ENCODE measurements around the gene CPT1A. TPM values are rescaled to one million over a fixed set of nuclear protein-coding genes. Genes with fewer than 3 reads are reported as not detected.

Gene CPT1A
- polyA plus RNA-seq, 4 donors: 31.6 to 37.1 (median 35.4) TPM

DNA sequence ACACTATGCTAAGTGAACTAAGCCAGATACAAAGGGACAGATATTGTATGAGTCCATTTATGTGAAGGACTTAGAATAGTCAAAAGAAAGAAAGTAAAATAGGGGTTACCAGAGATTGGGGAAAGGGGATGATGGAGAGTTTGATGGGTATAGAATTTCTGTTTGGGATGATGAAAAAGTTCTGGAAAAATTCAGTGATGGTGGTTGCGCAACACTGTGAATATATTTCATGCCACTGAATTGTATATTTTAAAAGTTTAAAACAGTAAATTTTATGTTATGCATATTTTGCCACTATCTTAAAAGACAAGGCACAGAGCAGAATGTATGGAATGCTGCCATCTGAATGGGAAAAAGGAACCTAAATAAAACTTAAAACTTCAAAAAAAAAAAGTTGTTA lies 119.6 kb downstream of the CPT1A start:
- no peak for DNase-seq (ENCODE audit: low read depth in 4 of 4, low spot score in 3 of 4)

GRCh38 chr11:68721075-68721474 lies 120.6 kb downstream of the CPT1A start:
- no peak for DNase-seq (ENCODE audit: low read depth in 4 of 4, low spot score in 3 of 4)

DNA sequence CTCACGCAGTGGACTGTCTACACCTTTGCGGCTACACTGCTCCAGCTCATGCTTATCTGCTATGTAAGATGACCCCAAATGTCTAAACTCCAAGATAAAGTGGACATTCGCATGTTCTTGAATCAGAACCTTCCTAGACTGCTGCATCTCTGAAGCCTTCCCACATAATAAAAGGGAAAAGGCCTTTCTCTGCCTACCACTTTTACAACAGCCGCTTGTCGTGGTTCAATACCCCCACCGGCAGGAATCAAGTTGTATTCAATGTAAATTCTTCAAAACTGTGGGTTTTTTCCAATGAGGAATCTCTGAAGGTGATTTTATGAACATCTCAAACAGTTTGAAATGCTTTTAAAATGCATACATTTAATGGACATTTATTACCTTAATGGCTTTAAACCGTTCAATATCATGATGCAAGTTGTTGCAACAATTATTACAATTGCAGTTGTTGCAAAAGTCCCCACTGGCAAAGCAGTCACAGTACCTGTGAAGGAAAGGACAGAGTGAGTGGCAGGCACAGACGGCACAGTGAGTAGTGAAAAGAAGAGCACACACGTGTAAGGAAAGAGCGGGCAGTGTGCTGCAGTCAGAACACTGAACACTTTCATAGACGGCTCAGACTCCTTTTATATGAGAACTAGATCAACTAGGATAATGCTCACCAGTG lies 126.1 kb downstream of the CPT1A start:
- no peak for DNase-seq (ENCODE audit: low read depth in 4 of 4, low spot score in 3 of 4)

GRCh38 chr11:68714060-68714856 lies 127.5 kb downstream of the CPT1A start:
- peak; percentile 14 to 37 (median 16) for DNase-seq (ENCODE audit: low read depth in 4 of 4, low spot score in 3 of 4)

DNA sequence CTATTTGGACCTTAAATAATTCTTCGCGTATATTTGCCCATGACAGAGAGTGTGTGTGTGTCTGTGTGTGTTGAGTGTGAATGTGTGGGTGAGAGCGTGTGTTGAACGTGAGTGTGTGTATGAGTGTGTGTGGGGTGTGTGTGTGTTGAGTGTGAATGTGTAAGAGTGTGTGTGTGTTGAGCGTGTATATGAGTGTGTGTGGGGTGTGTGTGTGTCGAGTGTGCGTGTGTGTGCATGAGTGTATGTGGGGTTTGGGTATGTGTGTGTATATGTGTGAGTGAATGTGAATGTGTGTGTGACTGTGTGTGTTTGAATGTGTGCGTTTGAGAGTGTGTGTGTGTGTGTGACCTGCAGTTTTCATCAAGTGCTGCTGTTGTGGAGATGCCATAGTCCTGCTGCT lies 130.6 kb downstream of the CPT1A start:
- no peak for DNase-seq (ENCODE audit: low read depth in 4 of 4, low spot score in 3 of 4)

DNA sequence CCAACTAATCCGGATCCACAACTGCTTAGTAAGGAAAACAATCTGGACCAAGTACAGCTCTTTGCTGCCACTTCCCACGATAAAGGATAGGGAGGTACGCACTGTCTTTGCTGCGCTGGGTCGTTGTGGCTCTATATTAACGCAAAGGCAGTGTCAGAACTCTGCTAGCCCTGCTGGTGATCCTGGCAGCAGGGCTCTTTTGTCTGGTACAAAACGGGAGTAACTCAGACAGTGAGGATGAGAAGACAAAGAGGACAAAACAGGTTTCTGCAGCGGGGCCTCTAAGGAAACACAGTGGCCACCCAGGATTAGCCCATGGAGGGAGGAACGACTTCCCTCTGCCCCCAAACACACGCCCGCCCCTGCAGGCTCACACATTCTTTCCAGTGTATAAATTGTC lies 131.3 kb downstream of the CPT1A start:
- no peak for DNase-seq (ENCODE audit: low read depth in 4 of 4, low spot score in 3 of 4)

DNA sequence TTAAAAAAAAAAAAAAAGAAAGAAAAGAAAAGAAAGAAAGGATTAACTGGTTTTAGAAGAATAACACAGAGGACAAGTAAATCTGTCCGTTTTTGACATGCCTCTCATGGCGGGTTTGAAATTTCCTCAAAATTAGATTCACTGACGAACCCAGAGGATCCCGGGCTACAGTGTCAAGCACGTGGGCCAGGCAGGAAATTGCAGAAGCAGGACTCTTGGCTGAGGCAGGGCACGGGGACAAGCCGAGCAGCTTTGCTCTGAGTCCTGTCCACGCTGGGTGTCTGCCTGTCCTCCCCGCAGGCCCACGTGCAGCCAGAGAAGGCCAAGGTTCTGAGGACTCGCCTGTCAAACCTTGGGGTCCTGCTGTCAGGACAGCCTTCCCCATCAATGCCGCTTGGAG lies 132.7 kb downstream of the CPT1A start:
- no peak for DNase-seq (ENCODE audit: low read depth in 4 of 4, low spot score in 3 of 4)

- DNase-seq (ENCODE audit: low read depth in 4 of 4, low spot score in 3 of 4): no peak
Observed at GRCh38 chr11:68707527-68707926, 134.2 kb downstream of the CPT1A start.

DNA sequence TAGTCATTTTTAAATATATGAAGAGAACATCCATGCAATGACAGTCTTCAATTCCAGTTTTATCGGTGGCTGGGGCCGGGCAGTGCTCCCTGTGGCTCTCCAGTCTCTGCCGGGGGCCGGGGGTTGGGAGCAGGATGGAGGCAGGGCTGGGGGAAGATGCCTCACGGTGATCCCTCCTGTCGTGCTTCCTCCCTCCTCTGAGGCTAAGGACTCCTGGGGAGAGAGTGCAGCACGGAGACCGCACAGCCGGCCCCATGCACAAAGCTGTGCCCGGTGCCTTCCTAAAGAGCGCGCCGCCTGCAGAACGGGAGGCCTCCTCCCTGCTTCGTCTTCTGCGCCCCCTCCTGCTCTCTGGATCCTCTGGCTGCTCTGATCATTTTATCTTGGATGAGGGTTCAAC lies 136.8 kb downstream of the CPT1A start:
- no peak for DNase-seq (ENCODE audit: low read depth in 4 of 4, low spot score in 3 of 4)

Other genes starting within 250 kb of the CPT1A start
- 1 to 10 TPM in 1 of 4 donors, under 1 TPM in 2, not detected in 1; 0.42 to 1.1 (median 0.44) TPM for gene GAL, start 157.4 kb downstream of the CPT1A start, polyA plus RNA-seq (ENCODE audit: insufficient read length in 4 of 4)
- gene TESMIN, start 90.4 kb downstream of the CPT1A start, polyA plus RNA-seq (ENCODE audit: insufficient read length in 4 of 4): 10 to 100 TPM; 17.8 to 21.3 (median 19.5) TPM
- 10 to 100 TPM; 68.3 to 90.7 (median 73.2) TPM for gene MRPL21, start 61.9 kb upstream of the CPT1A start, polyA plus RNA-seq (ENCODE audit: insufficient read length in 4 of 4)
- 10 to 100 TPM; 15.2 to 22.5 (median 16.3) TPM for gene IGHMBP2, start 62.0 kb upstream of the CPT1A start, polyA plus RNA-seq (ENCODE audit: insufficient read length in 4 of 4)
- gene MRGPRD, start 139.1 kb upstream of the CPT1A start, polyA plus RNA-seq (ENCODE audit: insufficient read length in 4 of 4): not detected
- gene MRGPRF, start 171.3 kb upstream of the CPT1A start, polyA plus RNA-seq (ENCODE audit: insufficient read length in 4 of 4): 10 to 100 TPM; 26.0 to 32.4 (median 26.5) TPM
- 10 to 100 TPM; 13.8 to 17.1 (median 16.1) TPM for gene TPCN2, start 207.0 kb upstream of the CPT1A start, polyA plus RNA-seq (ENCODE audit: insufficient read length in 4 of 4)